ENCODE data around the gene MED14.

DNA sequence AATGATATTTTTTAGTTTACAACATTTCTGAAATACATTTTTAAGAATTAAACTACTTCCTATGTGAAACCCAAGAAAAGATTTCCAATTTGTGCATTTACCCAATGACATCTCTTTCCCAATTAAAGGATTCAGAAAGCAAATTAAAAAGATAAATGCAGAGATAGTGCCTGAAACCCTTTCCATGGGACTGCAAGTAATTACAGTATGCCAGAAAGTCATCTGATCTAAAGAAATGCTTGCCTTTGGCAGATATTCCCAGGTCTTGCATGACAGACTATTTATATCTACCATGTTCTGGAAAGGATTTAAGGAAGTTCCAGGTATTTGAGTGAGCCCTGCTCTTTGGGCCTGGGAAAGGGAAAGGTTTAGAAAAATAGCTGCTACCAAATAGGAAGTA lies 46.4 kb downstream of the MED14 start:
- TF ChIP-seq, protein P1, sequence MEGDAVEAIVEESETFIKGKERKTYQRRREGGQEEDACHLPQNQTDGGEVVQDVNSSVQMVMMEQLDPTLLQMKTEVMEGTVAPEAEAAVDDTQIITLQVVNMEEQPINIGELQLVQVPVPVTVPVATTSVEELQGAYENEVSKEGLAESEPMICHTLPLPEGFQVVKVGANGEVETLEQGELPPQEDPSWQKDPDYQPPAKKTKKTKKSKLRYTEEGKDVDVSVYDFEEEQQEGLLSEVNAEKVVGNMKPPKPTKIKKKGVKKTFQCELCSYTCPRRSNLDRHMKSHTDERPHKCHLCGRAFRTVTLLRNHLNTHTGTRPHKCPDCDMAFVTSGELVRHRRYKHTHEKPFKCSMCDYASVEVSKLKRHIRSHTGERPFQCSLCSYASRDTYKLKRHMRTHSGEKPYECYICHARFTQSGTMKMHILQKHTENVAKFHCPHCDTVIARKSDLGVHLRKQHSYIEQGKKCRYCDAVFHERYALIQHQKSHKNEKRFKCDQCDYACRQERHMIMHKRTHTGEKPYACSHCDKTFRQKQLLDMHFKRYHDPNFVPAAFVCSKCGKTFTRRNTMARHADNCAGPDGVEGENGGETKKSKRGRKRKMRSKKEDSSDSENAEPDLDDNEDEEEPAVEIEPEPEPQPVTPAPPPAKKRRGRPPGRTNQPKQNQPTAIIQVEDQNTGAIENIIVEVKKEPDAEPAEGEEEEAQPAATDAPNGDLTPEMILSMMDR (IDR thresholded peaks at IDR 0.05) = no peak
- TF ChIP-seq POLR2A (IDR thresholded peaks at IDR 0.05) = no peak

All from testis (tissue), 2 donors.